GM21515 (cell line): ENCODE results near the gene TARBP2.

Experiments used
- ATAC-seq: cut with Tn5 transposase; IDR thresholded peaks from one replicate; pipeline ENCODE4 v1.9.1; 2021; ENCODE audit not compliant: unreplicated experiment

The TARBP2 gene

GRCh38 chr12:53551889-53552291, 50.8 kb downstream of the TARBP2 start:
- ATAC-seq = no peak

GRCh38 chr12:53552361-53553327, 51.6 kb downstream of the TARBP2 start:
- ATAC-seq = no peak
